Fibroblast of the aortic adventitia (primary cell): ENCODE measurements around the gene TMEM238. TPM values are rescaled to one million over a fixed set of nuclear protein-coding genes. Genes with fewer than 3 reads are reported as not detected.

Experiments
- DNase-seq: peaks from one replicate; pipeline ENCODE4 v3.0.0-alpha.2; 2010; ENCODE audit warnings: low read depth
- H3K4me3 ChIP-seq: 2 replicates; pipeline ENCODE4 v1.5.1; 2011; ENCODE audit warnings: low read depth, mild to moderate bottlenecking, control low read depth, low read length, moderate library complexity
- total RNA-seq: library from RNA; depleted of rRNA; stranded (reverse); fragments of >200 nt; gene quantifications from 2 replicates; pipeline ENCODE4 v1.2.3, GENCODE V29; 2012; ENCODE audit warnings: low replicate concordance
- TF ChIP-seq, protein P1 (sequence below): IDR thresholded peaks from 2 replicates; pipeline ENCODE4 v1.5.1; 2011; ENCODE audit warnings: mild to moderate bottlenecking, low read length, control low read depth, inconsistent platforms; ENCODE audit not compliant: insufficient read depth

Gene TMEM238
- total RNA-seq, 1 donor = not detected

GRCh38 chr19:55348317-55349034 lies 35.6 kb downstream of the TMEM238 start:
- H3K4me3 ChIP-seq = no peak overlapping the region
- DNase-seq = no peak
- TF ChIP-seq, protein P1, sequence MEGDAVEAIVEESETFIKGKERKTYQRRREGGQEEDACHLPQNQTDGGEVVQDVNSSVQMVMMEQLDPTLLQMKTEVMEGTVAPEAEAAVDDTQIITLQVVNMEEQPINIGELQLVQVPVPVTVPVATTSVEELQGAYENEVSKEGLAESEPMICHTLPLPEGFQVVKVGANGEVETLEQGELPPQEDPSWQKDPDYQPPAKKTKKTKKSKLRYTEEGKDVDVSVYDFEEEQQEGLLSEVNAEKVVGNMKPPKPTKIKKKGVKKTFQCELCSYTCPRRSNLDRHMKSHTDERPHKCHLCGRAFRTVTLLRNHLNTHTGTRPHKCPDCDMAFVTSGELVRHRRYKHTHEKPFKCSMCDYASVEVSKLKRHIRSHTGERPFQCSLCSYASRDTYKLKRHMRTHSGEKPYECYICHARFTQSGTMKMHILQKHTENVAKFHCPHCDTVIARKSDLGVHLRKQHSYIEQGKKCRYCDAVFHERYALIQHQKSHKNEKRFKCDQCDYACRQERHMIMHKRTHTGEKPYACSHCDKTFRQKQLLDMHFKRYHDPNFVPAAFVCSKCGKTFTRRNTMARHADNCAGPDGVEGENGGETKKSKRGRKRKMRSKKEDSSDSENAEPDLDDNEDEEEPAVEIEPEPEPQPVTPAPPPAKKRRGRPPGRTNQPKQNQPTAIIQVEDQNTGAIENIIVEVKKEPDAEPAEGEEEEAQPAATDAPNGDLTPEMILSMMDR = no peak

DNA sequence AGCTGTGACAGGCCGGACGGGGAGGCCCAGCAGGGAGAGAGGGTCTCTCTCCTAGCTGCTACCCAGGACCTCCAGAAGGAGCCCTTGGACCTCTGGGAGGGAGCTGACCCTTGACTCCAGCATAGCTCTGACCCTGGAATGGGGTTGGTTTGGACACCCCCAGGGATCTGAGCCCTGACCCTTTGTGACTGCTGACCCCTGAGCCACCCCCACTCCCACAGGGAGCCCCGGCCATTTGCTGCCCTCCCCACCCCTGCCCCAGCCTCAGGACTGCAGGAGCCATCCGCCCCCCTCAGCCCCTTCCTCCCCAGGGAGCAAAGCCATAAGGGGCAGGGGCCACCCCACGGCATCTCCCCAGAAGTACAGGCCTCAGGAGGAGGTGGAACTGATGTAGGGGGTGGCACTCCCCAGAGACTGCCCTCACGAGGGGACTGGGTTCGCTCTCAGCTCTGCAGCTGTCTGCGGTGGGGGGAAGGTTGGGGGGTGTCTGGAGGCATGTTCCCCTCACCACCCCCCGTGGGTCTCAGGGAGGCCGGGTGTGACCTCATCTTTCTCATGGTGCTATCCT lies 36.6 kb downstream of the TMEM238 start:
- TF ChIP-seq, protein P1 = no peak
- H3K4me3 ChIP-seq = no peak overlapping the region
- DNase-seq = no peak

GRCh38 chr19:55346725-55347441 lies 37.2 kb downstream of the TMEM238 start:
- TF ChIP-seq, protein P1 = no peak
- H3K4me3 ChIP-seq = no peak overlapping the region
- peak; percentile 47 for DNase-seq

DNA sequence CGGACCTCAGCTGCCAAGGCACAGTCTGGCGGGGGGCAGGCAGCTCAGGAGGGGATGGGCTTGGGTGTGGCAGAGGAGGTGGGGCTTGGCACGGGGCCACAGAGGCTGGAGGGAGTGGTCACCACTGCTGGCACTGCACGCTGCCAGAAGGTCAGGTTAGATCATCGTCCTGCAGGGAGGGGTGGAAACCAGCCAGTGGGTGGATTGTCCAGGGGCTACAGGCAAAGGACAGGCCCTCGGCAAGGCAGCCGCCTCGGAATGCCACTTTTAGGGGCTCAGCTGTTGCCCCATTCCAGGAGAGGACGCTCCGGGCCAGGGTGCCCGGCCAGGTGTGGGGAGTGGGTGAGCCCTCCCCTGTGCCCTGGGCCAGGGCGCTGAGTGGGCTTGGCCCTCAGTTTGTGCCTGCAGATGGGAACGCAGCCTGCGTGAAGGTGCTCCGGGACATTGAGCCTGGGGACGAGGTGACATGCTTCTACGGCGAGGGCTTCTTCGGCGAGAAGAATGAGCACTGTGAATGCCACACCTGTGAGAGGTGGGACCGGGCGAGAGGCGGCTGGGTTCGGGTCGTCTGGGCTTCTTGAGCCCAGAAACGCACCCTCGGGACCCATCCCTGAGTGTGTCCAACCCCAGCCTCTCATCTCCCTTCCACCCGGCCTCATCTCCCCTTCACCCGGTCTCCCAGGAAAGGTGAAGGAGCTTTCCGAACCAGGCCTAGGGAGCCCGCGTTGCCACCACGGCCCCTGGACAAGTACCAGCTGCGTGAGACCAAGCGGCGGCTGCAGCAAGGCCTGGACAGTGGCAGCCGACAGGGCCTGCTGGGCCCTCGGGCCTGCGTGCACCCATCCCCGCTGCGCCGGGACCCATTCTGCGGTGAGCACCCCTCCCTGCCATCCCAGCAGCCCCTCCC lies 38.0 kb downstream of the TMEM238 start:
- DNase-seq = peak; percentile 78

GRCh38 chr19:55345101-55345817 lies 38.8 kb downstream of the TMEM238 start:
- no peak for DNase-seq
- TF ChIP-seq, protein P1 = no peak
- no peak overlapping the region for H3K4me3 ChIP-seq

More for the DNA sequence above, 38.0 kb downstream of the TMEM238 start:
- TF ChIP-seq, protein P1 = no peak
- H3K4me3 ChIP-seq = no peak overlapping the region

DNA sequence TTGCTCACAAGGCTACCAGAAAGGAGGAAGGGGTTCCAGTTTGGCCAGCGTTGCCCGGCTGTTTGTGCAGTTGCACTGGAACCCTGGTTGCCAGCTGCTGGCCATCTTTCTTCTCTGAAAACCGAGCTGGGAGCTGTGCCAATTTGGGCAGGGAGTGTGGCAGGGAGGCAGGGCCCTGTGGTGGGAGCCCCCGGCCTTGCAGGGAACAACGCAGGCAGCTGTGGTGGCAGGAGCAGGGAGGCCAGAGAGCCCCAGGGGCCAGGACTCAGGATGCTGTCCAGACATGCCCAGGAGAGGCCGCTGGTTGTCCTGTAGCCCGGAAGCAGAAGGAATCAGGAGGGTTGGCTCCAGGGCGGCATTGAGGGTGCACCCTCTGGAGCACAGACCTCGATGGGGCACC lies 39.6 kb downstream of the TMEM238 start:
- DNase-seq = no peak
- TF ChIP-seq, protein P1 = no peak
- no peak overlapping the region for H3K4me3 ChIP-seq
